Uterus (tissue), 4 donors: ENCODE results near the gene DET1. TPM values are rescaled to one million over a fixed set of nuclear protein-coding genes. Genes with fewer than 3 reads are reported as not detected.

Experiments used
- DNase-seq, 2 donors: peaks; one replicate each; pipeline ENCODE4 v3.0.0-alpha.2; 2019 to 2020
- H3K27ac ChIP-seq, 2 donors: fragments of 200-600 bp; sonication (generic); 1 replicate in 1 of 2; 2 replicates in 1 of 2; pipeline ENCODE4 v1.5.1; 2016 to 2018
- H3K27me3 ChIP-seq, 2 donors: fragments of 200-600 bp; sonication (generic); one replicate each; pipeline ENCODE4 v1.5.1; 2018 to 2019; ENCODE audit warnings: control low read depth in 1 of 2
- H3K36me3 ChIP-seq, 2 donors: fragments of 200-600 bp; sonication (generic); one replicate each; pipeline ENCODE4 v1.5.1; 2019; ENCODE audit warnings: control low read depth in 1 of 2
- H3K4me1 ChIP-seq, 2 donors: fragments of 200-600 bp; sonication (generic); one replicate each; pipeline ENCODE4 v1.5.1; 2018 to 2019; ENCODE audit warnings: control low read depth in 1 of 2
- H3K4me3 ChIP-seq, 2 donors: fragments of 200-600 bp; sonication (generic); 1 replicate in 1 of 2; 2 replicates in 1 of 2; pipeline ENCODE4 v1.5.1; 2018 to 2019; ENCODE audit warnings: mild to moderate bottlenecking in 1 of 2
- H3K9me3 ChIP-seq, 2 donors: fragments of 200-600 bp; sonication (generic); one replicate each; pipeline ENCODE4 v1.5.1; 2019; ENCODE audit warnings: control low read depth in 1 of 2
- POLR2A ChIP-seq, 2 donors: fragments of 450-650 bp; IDR thresholded peaks; one replicate each; pipeline ENCODE4 v1.6.1; 2016; ENCODE audit warnings: antibody characterized with exemption in 2 of 2, mild to moderate bottlenecking in 1 of 2, moderate library complexity in 1 of 2
- intact Hi-C: fragments of 100-400 bp; cut with DNase I; formaldehyde crosslinking; loops from one replicate; pipeline ENCODE4 v1.15.1; 2023; ENCODE audit warnings: low total_unique reads
- total RNA-seq, 4 donors: library from RNA; depleted of rRNA in 3 of 4; stranded (reverse); fragments of >200 nt in 3 of 4; gene quantifications; one replicate each; pipeline versions ENCODE4 v1.1.0 to v1.2.4, GENCODE V29; 2014 to 2023
- TF ChIP-seq, protein P1 (sequence below), 4 experiments: fragments of 200-600 bp in 2 of 4; fragments of 450-650 bp in 2 of 4; sonication (generic) in 2 of 4; IDR thresholded peaks; one replicate each; pipeline ENCODE4 v1.5.1; 2016 to 2019; ENCODE audit warnings: antibody characterized with exemption in 4 of 4, mild to moderate bottlenecking in 2 of 4, moderate library complexity in 1 of 4
- donor health status: DM: yes; HTN: yes; CAD: no.

DET1 gene
- total RNA-seq: 10 to 100 TPM in 2 of 4 donors, 1 to 10 TPM in 2; 4.1 to 20.4 (median 10.7) TPM

DNA sequence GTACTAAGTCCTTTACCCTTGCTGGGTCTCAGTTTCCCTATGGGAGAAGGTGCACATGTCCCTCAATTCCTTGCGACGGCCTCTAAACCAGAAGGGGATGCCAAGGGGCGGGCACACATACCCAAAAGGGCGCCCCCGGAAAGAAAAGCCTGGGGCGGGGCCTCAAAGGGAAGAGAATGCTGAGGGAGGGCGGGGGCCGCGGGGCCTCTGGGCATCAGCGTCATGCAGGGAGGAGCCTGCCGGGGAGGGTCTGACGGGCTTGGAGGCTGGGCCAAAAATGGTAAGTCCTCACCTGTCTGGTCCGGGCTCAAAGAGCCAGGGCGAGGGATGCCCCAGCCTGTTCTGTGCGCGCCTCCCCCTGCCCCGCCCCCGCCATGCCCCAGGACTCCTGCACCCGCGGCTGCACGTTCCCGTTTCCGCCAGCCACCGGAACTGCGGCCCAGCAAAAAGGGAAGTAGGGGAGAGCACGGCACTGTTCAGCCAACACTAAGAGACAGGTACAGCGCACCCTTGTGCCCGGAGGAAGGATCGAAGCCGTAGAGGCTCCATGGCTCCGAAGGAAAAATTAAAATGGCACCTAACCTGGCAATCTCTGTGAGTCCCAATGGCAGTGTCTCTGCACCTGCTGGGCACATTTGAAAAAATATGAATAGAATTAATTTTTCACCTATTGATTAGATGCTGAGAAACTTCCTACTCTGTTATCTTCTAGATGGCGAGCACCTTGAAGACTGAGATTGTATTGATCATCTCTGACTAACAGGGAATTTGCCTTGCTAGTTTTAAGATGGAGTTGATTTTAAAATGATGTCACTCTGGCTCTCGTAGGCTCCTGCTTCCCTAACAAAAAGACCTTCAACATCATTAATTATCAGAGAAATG is at the start of gene DET1:
Gene DET1 (minus strand): TSS at position 434 of the 882 bp plus-strand sequence. CDS start 14,976 bp downstream, outside the sequence.
- peak within 1 kb of the TSS; percentile 77 to 94 for H3K4me3 ChIP-seq
- peaks cover 15 to 17% of the 10 kb centered on the region in 2 donors for H3K4me1 ChIP-seq
- peak; percentile 92 to 93 for DNase-seq
- TF ChIP-seq POLR2A (IDR thresholded peaks at IDR 0.05): no peak
- TF ChIP-seq, protein P1, sequence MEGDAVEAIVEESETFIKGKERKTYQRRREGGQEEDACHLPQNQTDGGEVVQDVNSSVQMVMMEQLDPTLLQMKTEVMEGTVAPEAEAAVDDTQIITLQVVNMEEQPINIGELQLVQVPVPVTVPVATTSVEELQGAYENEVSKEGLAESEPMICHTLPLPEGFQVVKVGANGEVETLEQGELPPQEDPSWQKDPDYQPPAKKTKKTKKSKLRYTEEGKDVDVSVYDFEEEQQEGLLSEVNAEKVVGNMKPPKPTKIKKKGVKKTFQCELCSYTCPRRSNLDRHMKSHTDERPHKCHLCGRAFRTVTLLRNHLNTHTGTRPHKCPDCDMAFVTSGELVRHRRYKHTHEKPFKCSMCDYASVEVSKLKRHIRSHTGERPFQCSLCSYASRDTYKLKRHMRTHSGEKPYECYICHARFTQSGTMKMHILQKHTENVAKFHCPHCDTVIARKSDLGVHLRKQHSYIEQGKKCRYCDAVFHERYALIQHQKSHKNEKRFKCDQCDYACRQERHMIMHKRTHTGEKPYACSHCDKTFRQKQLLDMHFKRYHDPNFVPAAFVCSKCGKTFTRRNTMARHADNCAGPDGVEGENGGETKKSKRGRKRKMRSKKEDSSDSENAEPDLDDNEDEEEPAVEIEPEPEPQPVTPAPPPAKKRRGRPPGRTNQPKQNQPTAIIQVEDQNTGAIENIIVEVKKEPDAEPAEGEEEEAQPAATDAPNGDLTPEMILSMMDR (IDR thresholded peaks at IDR 0.05): peak; percentile 79 to 92 (median 84)
- intact Hi-C loops: no loop called here
- H3K27me3 ChIP-seq: no peaks in the 10 kb centered on the region
- peak within 1 kb of the TSS; percentile 85 to 92 for H3K27ac ChIP-seq
- H3K9me3 ChIP-seq: no peaks in the 10 kb centered on the region
- H3K36me3 ChIP-seq: no peaks in the 10 kb centered on the region

DNA sequence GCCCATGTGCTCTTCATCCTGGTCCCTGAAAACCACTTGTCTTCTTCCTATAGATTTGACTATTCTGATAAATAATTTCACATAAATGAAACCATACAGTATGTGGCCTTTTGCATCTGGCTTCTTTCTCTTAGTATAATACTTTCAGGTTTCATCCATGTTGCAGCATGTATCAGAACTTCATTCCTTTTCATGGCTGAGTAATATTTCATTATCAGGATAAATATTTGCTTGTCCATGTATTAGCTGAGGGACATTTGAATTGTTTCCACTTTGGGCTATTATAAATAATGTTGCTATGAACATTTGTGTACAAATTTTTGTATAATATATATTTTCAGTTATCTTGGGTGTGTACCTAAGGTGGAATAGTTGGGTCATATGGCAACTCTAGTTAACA is 44.9 kb upstream of the DET1 start:
- no peak for DNase-seq
- Histone ChIP-seq H3K9me3 (no peaks in the 10 kb centered on the region), H3K4me1 (no peaks in the 10 kb centered on the region), H3K27ac (no peak overlapping the region), H3K4me3 (no peak overlapping the region), H3K36me3 (no peaks in the 10 kb centered on the region), H3K27me3 (no peaks in the 10 kb centered on the region)
- TF ChIP-seq, protein P1 (IDR thresholded peaks at IDR 0.05): no peak
- TF ChIP-seq POLR2A (IDR thresholded peaks at IDR 0.05): no peak
- intact Hi-C loops: no loop called here

DNA sequence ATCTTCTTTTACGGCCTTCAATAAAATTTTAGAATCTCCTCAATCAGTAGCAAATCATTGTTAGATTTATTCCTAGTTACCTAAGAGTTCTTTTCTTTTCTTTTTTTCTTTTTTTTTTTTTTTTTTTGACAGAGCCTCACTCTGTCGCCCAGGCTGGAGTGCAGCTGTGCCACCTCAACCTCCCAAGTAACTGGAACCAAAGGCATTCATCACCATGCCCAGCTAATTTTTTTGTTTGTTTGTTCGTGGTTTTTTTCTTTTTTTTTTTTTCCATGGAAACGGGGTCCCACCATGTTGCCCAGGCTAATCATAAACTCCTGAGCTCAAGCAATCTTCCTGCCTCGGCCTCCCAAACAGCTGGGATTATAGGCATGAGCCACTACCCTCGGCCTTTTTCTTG is 44.3 kb upstream of the DET1 start:
- H3K27me3 ChIP-seq: no peaks in the 10 kb centered on the region
- H3K27ac ChIP-seq: no peak overlapping the region
- no peak for TF ChIP-seq POLR2A (IDR thresholded peaks at IDR 0.05)
- TF ChIP-seq, protein P1 (IDR thresholded peaks at IDR 0.05): no peak
- no peaks in the 10 kb centered on the region for H3K9me3 ChIP-seq
- DNase-seq: no peak
- H3K4me3 ChIP-seq: no peak overlapping the region
- no peaks in the 10 kb centered on the region for H3K4me1 ChIP-seq
- no peaks in the 10 kb centered on the region for H3K36me3 ChIP-seq
- intact Hi-C loops: no loop called here

DNA sequence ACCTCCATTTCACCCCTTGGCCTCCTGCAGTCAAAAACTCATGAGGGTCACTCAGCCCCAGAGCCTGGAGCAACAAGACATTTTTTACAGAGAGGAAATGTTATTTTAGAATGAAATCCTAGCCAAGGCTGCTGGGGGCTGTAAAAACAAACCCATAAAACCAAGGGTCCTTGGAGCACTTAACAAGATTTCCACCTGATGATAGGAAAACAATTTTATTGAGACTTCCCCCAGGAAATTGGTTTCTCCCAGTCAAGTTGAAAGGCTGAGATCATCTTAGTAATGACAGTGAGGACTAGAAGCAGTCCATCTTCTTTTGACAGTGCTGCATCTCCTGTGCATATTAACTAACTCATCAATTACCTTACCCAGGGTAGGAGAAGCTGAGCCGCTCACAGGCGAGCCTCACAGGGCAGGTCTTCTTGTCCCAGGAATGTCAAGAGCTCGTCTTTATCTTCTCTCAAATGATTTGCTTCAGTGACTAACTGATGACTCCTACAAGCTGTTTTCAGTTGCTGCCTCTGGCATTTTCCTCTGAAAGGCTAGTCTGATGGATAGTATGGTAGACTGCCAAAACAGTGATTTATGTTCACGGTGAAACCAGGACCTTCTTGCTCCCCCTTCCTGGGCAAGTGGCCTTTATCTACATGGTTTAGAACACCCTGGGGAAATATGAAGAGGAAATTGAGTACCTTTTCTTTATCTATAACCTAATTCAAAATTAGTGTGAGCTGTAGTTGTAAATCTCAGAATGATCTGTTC is 40.1 kb upstream of the DET1 start:
- H3K4me1 ChIP-seq: no peaks in the 10 kb centered on the region
- H3K27me3 ChIP-seq: no peaks in the 10 kb centered on the region
- intact Hi-C loops: no loop called here
- H3K36me3 ChIP-seq: no peaks in the 10 kb centered on the region
- no peak overlapping the region for H3K4me3 ChIP-seq
- no peak for TF ChIP-seq POLR2A (IDR thresholded peaks at IDR 0.05)
- TF ChIP-seq, protein P1 (IDR thresholded peaks at IDR 0.05): no peak
- no peak for DNase-seq
- no peak overlapping the region for H3K27ac ChIP-seq
- H3K9me3 ChIP-seq: no peaks in the 10 kb centered on the region

DNA sequence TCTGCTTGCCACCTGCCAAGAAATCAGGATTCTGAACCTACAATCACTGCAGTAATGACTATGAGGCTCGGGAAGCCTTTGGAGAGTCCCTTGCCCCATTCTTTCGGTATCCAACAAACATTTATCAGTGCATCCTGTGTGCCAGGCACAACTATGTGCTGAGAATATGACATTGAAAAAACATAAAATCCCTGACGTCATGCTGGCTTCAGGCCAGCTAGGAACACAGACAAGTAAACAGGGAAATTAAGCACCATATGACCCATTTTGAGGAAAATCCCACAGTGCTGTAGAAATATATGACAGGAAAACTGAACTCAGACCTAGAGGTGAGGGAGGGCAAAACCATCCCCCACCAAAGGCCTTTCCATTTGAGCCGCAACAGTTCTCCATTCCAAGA is 34.1 kb upstream of the DET1 start:
- Histone ChIP-seq H3K36me3 (no peaks in the 10 kb centered on the region), H3K4me1 (no peaks in the 10 kb centered on the region), H3K4me3 (no peak overlapping the region), H3K9me3 (no peaks in the 10 kb centered on the region), H3K27me3 (no peaks in the 10 kb centered on the region), H3K27ac (no peak overlapping the region)
- no peak for DNase-seq
- intact Hi-C loops: no loop called here
- TF ChIP-seq, protein P1 (IDR thresholded peaks at IDR 0.05): no peak
- TF ChIP-seq POLR2A (IDR thresholded peaks at IDR 0.05): no peak
